COLO829 (cell line): ENCODE measurements around the gene NCBP1.
"Not testable (repeated sequence)": the region's sequence is repeated elsewhere in the genome, so short reads cannot be mapped to it uniquely, and the experiment has no call there.

Source experiments
- DNase-seq: peaks from one replicate; pipeline ENCODE4 v3.0.0; 2012; ENCODE audit warnings: low spot score

NCBP1 gene

DNA sequence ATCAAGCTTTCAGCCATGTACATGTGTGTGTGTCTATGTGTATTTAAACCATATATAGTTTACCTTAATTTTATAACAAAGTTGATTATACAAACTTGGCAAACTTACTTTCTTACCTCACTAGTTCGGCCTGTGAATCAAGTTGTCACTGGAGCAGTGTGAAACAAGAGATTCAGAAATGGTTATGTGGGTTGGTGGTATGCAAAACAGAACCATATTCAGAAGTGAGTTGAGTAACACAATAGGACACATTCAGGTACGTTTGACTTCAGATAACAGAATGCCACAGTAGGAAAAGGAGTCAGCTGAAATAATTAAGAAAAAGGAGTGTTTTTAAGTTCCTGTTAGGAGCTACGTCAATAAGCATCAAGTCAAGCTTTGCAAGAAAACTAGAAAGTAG lies 42.0 kb downstream of the NCBP1 start:
- DNase-seq, result no peak

- no peak for DNase-seq
Measured at GRCh38 chr9:97682242-97682641, 48.6 kb downstream of the NCBP1 start.

DNA sequence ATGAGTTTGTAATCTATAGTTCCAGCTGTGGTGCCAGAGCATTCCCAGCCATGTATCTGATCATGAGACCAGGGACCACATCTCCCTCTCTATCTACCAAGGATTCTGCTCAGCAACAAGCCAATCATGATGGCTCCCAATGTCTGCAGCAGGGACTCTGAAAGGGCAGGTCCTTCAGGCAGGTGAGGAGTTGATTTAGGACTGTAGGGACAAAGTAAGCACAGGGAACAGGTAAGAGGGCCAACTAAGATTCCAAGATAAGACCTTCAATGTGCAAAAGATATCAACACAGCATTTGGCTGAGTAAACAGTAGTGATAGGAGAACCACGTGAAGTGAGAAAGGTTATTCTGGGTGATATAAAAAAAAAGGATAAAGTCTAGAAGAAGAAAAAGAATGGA lies 55.0 kb downstream of the NCBP1 start:
- DNase-seq, result no peak

DNA sequence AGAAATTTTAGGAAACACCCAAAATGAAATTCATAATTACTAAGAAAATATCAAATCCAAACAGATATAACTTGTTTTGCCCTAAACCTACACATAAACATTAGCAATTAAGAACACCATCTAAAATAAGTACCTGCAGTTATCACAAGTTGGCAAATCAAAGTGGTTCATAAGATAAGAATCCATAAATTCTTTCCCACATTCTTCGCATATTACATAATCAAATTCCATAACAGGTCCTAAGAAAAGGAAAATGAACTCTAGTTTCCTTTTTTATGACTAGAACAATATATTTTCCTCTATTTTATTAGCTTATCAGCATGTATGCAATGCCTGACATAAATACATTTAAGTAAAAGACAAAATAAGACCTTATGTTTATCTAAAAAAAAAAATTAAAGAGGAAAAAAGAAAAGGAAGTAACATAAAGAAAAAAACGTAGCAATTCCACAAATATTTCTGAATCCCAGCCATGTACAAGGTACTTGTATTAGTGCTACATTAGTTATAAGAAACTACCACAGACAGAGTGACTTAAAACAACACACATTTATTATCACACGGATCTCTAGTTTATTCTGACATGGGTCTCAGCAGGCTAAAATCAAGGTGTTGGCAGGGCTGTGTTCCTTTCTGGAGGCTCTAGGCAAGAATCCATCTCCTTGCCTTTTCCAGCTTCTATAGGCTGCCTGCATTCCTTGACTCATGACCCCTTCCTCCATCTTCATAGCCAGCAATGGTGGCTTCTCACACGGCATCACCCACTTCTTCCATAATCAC lies 56.0 kb downstream of the NCBP1 start:
- no peak for DNase-seq

- no peak for DNase-seq
Measured at GRCh38 chr9:97694769-97695168, 61.1 kb downstream of the NCBP1 start.

DNA sequence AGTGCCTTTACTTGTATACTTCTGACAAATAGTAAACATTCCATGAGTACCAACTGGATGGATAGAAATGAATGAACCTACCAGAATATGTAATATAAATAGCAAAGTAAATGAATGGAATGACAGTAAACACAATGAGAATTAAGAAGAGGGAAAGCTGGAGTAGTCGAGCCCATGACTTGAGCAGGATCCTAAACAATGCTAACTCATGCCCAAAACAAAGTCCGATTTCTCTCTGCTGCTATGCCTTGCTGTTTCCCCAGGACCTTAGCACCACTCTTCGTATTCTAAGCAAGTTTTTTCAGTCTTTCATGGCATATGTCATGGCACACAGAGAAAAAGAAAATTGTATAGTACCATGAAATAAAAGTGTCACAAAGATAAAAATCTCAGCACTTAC lies 61.8 kb downstream of the NCBP1 start:
- DNase-seq, result no peak

GRCh38 chr9:97695995-97696802 lies 62.6 kb downstream of the NCBP1 start:
- DNase-seq, result no peak

DNA sequence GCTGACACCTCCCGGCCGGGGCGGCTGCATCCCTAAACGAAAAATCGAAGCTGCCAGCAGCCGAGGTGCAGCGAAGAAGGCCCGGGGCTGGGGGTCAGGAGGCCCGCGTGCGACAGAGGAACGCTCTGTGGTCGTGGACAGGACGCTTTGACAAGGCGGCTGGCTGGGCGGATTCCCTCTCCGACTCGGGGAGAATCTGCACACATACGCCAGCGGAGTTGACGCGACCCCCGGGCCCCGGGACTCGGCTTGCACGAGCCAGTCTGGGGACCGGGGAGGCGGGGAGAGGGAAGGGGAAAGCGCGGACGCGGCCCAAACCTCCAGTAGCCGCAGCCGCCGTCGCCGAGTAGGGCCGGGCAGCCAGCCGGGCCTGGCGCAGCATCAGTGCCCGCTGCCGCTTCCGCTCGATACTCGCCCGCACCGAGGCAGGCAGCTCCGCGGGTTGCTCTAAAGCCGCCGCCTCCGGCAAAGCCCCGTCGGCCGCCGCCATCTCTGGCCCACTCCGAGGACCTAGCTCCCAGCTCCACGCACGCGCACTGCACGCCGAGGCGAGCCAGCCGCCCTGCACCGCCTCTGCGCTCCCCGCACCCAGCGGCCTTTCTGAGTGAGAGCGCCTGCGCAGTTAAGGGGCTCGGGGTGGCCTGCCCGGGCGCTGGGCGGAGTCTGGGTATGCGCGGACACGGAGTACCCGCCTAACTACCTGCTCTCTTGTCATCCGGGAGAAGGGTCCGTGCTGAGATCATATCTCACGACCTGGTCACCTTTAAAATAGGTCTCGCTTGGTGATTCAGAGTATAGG lies 63.4 kb downstream of the NCBP1 start, which contains the start of gene XPA:
Gene XPA (minus strand): TSS at position 538 of the 799 bp plus-strand sequence. CDS start 48 bp downstream, at position 490.
- DNase-seq, result peak; percentile 99

- no peak for DNase-seq
Measured at GRCh38 chr9:97697837-97698236, 64.2 kb downstream of the NCBP1 start.

DNA sequence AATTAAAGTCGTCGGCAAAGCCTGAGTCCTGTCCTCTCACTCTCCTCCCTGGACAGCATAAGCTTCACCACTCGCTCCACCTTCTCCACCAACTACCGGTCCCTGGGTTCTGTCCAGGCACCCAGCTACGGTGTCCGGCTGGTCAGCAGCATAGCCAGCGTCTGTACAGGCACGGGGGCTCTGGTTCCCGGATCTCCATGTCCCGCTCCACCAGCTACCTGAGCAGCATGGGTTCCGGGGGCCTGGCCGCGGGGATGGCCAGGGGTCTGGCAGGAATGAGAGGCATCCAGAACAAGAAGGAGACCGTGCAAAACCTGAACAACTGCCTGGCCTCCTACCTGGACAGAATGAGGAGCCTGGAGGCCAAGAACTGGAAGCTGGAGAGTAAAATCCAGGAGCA lies 65.2 kb downstream of the NCBP1 start:
- no peak for DNase-seq

GRCh38 chr9:97699281-97699680 lies 65.7 kb downstream of the NCBP1 start:
- not testable (repeated sequence) for DNase-seq

- not testable (repeated sequence) for DNase-seq
Measured at GRCh38 chr9:97699824-97700223, 66.2 kb downstream of the NCBP1 start.

- DNase-seq, result peak; percentile 28
Measured at GRCh38 chr9:97703437-97704344, 70.1 kb downstream of the NCBP1 start.

GRCh38 chr9:97704345-97704677 lies 70.7 kb downstream of the NCBP1 start:
- no peak for DNase-seq

GRCh38 chr9:97704851-97705250 lies 71.2 kb downstream of the NCBP1 start:
- no peak for DNase-seq

DNA sequence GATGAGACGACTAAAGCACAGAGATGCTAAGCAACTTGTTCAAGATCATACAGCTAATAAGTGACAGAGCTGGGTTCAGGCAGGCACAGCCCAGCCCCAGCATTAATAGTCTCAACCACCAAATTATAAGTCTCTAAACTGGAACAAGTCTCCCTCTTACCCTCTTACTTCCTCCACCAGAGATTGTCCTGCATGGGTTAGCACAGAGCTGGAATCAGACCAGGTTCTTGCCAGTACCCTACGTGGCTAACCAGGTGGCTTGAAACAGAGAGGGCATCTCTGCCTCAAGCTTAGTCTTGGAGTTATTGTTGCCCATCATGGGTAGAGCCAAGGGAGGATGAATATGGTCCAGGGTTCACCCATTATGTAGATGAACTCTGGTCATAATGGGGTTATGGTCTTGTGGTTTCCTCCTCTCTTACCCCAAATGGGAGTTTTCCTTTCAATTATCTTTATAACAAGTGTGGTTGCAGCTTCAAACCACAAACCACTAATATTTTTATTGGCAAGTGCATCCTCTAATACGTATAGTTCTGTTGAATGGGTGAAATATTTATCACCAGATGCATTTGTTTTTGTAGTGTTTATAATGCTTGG lies 71.8 kb downstream of the NCBP1 start:
- no peak for DNase-seq

GRCh38 chr9:97706246-97706645 lies 72.6 kb downstream of the NCBP1 start:
- DNase-seq, result no peak

DNA sequence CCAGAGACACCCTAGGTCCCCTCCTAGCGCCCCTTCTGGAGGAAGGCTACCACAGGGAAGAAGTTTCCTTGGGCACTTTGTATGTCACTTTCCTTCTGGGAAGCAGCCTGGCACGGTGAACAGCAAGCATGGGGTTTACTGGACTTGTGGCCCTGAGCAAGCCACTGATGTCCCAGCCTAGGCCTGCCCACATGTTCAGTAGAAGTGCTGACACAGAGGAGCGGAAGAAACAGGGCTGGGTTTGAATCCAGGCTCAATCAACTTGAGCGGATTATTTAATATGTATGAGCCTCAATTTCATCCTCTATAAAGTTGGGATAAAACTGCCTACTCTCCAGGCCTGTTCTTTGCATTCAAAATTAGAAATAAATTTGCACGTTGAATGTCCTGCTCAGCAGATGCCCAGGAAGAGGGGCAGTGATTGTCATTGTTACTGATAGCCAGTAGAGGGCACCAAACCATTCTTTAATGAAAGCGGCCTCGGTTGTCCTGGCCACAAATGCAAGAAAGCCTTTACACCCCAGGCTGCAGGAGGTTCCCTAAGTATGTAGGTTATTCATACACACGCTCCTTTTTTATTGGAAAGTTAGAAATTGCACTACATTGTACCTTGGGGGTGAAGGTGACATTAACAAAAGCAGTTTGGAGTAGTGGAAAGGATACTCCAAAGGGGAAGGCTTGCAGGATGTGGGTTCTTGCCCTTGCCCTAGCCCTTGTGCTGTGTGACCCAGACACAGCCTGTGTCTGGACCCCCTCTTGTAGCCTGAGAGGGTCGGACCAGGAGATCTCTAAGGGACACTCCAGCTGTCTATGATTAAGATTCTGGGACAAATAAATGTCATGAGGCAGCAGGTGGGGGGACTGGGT lies 77.0 kb downstream of the NCBP1 start:
- DNase-seq, result peak; percentile 89

DNA sequence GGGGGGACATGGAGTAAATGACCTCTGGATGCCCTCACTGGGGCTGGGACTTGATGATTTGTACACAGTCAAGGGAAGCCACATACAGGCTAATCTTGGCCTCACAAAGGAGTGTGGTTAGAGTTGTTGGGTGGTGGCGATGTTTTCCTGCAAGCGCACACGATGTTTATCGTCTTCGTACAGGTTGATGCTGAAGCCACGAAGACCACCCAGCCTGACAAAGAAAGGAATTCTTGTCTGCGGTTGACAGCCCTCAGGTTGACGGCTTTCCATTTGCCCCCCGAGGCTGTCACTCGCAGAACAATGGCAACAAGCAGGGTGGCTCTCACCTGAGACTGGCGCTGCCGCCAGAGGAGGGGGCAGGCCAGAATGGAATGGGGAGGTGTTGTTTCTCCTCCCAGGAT lies 77.6 kb downstream of the NCBP1 start:
- DNase-seq, result no peak

GRCh38 chr9:97714435-97714834 lies 80.8 kb downstream of the NCBP1 start:
- DNase-seq, result no peak
